OCI-LY7 (cell line): Measurements from ENCODE around the gene AIFM3. TPM values are rescaled to one million over a fixed set of nuclear protein-coding genes. Genes with fewer than 3 reads are reported as not detected.
A peak's percentile ranks its signal among the peaks of the same experiment; 100 is the strongest.

ENCODE experiments used
- BruUV-seq: library from RNA; stranded (reverse); fragments of 400-500 nt; replicated peaks from 2 replicates; lab custom pipeline; 2021; lab: Mats Ljungman, UMichigan
- CTCF ChIA-PET: fragments of 300-600 bp; sonication (Branson Sonifier 250); formaldehyde crosslinking; loops from one replicate; lab custom pipeline; 2022; ENCODE audit warnings: antibody characterized with exemption; ENCODE audit not compliant: unreplicated experiment; lab: Charles Lee
- POLR2A ChIA-PET: fragments of 300-600 bp; sonication (Branson Sonifier 250); formaldehyde crosslinking; loops from one replicate; lab custom pipeline; 2022; ENCODE audit warnings: antibody characterized with exemption; lab: Charles Lee
- DNase-seq: peaks from one replicate; pipeline ENCODE4 v3.0.0-alpha.2; 2015; ENCODE audit warnings: low spot score
- H2AFZ ChIP-seq: fragments of 200-600 bp; sonication (generic), shearing (Covaris generic); 2 replicates; pipeline ENCODE4 v1.6.1; 2014; ENCODE audit warnings: mild to moderate bottlenecking, antibody characterized with exemption, low read length, moderate library complexity
- H3K27ac ChIP-seq: fragments of 200-600 bp; sonication (generic); 2 replicates; pipeline ENCODE4 v1.5.1; 2014; ENCODE audit warnings: mixed run types, low read depth, mild to moderate bottlenecking, moderate library complexity, low read length, inconsistent platforms; ENCODE audit not compliant: poor library complexity, severe bottlenecking
- H3K36me3 ChIP-seq: fragments of 200-600 bp; sonication (generic); 2 replicates; pipeline ENCODE4 v1.6.1; 2014; ENCODE audit warnings: mild to moderate bottlenecking, antibody characterized with exemption, low read length, moderate library complexity, mixed read lengths; ENCODE audit not compliant: insufficient read depth
- H3K4me1 ChIP-seq: fragments of 200-600 bp; sonication (generic); 2 replicates; pipeline ENCODE4 v1.5.1; 2014; ENCODE audit warnings: mild to moderate bottlenecking, low read length; ENCODE audit not compliant: insufficient read depth, poor library complexity, severe bottlenecking
- H3K4me2 ChIP-seq: fragments of 200-600 bp; sonication (generic); 2 replicates; pipeline ENCODE4 v1.6.1; 2014; ENCODE audit warnings: mild to moderate bottlenecking, low read length
- H3K4me3 ChIP-seq: fragments of 200-600 bp; sonication (generic); 2 replicates; pipeline ENCODE4 v1.5.1; 2014; ENCODE audit warnings: mild to moderate bottlenecking, low read depth, low read length; ENCODE audit not compliant: poor library complexity, severe bottlenecking
- H3K79me2 ChIP-seq: fragments of 200-600 bp; sonication (generic); 2 replicates; pipeline ENCODE4 v1.6.1; 2016; ENCODE audit warnings: low read depth, mild to moderate bottlenecking, low read length, moderate library complexity, mixed read lengths; ENCODE audit not compliant: insufficient read depth
- H3K9me2 ChIP-seq: fragments of 200-600 bp; sonication (generic); 2 replicates; pipeline ENCODE4 v1.6.1; 2016; ENCODE audit warnings: mild to moderate bottlenecking, low read length, mixed read lengths; ENCODE audit not compliant: insufficient read depth
- H3K9me3 ChIP-seq: fragments of 200-600 bp; sonication (generic); 2 replicates; pipeline ENCODE4 v1.6.1; 2014; ENCODE audit warnings: mild to moderate bottlenecking, mixed run types, low read length, mixed read lengths
- H4K20me1 ChIP-seq: fragments of 200-600 bp; sonication (generic); 2 replicates; pipeline ENCODE4 v1.6.1; 2014; ENCODE audit warnings: mild to moderate bottlenecking, antibody characterized with exemption, low read length, moderate library complexity, mixed read lengths; ENCODE audit not compliant: insufficient read depth
- CTCF ChIP-seq: fragments of 200-600 bp; sonication (generic); conservative IDR thresholded peaks from 2 replicates; pipeline ENCODE4 v1.5.1; 2014; ENCODE audit warnings: mild to moderate bottlenecking, antibody characterized with exemption, low read length, moderate library complexity, mixed read lengths
- EZH2phosphoT487 ChIP-seq: fragments of 200-600 bp; sonication (generic); IDR thresholded peaks from 2 replicates; pipeline ENCODE4 v1.6.1; 2018; ENCODE audit warnings: low read depth, borderline replicate concordance, mild to moderate bottlenecking, mixed run types, antibody characterized with exemption, low read length, moderate library complexity, mixed read lengths
- intact Hi-C: fragments of 100-400 bp; cut with micrococcal nuclease; formaldehyde crosslinking; loops from one replicate; pipeline ENCODE4 v1.10.0; 2022; ENCODE audit not compliant: unreplicated experiment
- total RNA-seq, 2 experiments: library from RNA; depleted of rRNA in 1 of 2; stranded (reverse); fragments of >200 nt in 1 of 2; shearing (Covaris generic) in 1 of 2; gene quantifications; 2 replicates each; pipeline ENCODE4 v1.2.3, GENCODE V29; 2014 to 2022

Gene AIFM3
- total RNA-seq, 2 experiments from 2014 or later = 0.47 TPM; not detected in 1

- no peaks in the 10 kb centered on the region for H3K9me3 ChIP-seq
- no TSS peak for BruUV-seq
- CTCF ChIA-PET = no interaction called here
Measured at GRCh38 chr22:21014202-21014725, 47.2 kb downstream of the AIFM3 start.

GRCh38 chr22:21014726-21015465 is 47.8 kb downstream of the AIFM3 start, which contains the start of gene P2RX6:
Gene P2RX6, plus strand, starts transcription at chr22:21015165. Its CDS starts 10 bp downstream, at chr22:21015175.
- Histone ChIP-seq H3K4me2 (peak within 1 kb of the TSS; percentile 77), H3K27ac (no peak within 1 kb of the TSS), H3K9me2 (no peaks in the 10 kb centered on the region), H2AFZ (peak within 1 kb of the TSS; percentile 77), H3K4me1 (peaks cover 15% of the 10 kb centered on the region), H3K36me3 (no peaks in the 10 kb centered on the region), H3K4me3 (peak within 1 kb of the TSS; percentile 68), H3K79me2 (no peaks in the 10 kb centered on the region), H4K20me1 (no peaks in the 10 kb centered on the region), H3K9me3 (no peaks in the 10 kb centered on the region)
- no TSS peak for BruUV-seq
- TF ChIP-seq CTCF (no peak), EZH2phosphoT487 (no peak)
- intact Hi-C loops = no loop called here
- ChIA-PET CTCF (interaction anchor here (0.6 kb wide), 1 partner anchor 41 kb away, joined by 3 read pairs; no protein-coding TSS in a partner anchor), POLR2A (interaction anchor here (0.9 kb wide), 1 partner anchor 10 kb away, joined by 3 read pairs; no protein-coding TSS in a partner anchor)
- DNase-seq = no peak

More at GRCh38 chr22:21014202-21014725, 47.2 kb downstream of the AIFM3 start:
- TF ChIP-seq EZH2phosphoT487 (no peak), CTCF (no peak)
- Histone ChIP-seq H3K4me2 (peak overlapping the region; percentile 77), H4K20me1 (no peaks in the 10 kb centered on the region), H3K36me3 (no peaks in the 10 kb centered on the region), H2AFZ (peak overlapping the region; percentile 77), H3K4me3 (peak overlapping the region; percentile 68), H3K9me2 (no peaks in the 10 kb centered on the region), H3K79me2 (no peaks in the 10 kb centered on the region), H3K4me1 (peaks cover 15% of the 10 kb centered on the region), H3K27ac (no peak overlapping the region)
- DNase-seq = peak; percentile 83
- POLR2A ChIA-PET = no interaction called here
- intact Hi-C loops = no loop called here
